ENCODE data around the gene KCNH6. TPM values are rescaled to one million over a fixed set of nuclear protein-coding genes. Genes with fewer than 3 reads are reported as not detected.

The KCNH6 gene
- total RNA-seq, 4 donors from 2014 or later, result not detected

- no peak for ATAC-seq (ENCODE audit: low FRiP score)
- TF ChIP-seq CTCF (IDR thresholded peaks at IDR 0.05), result no peak
- no peak for DNase-seq (ENCODE audit: low spot score)
Observed at GRCh38 chr17:63497708-63498483, 25.3 kb upstream of the KCNH6 start.

- no peak for DNase-seq (ENCODE audit: low spot score)
- TF ChIP-seq CTCF (IDR thresholded peaks at IDR 0.05), result no peak
- ATAC-seq (ENCODE audit: low FRiP score), result no peak
Observed at GRCh38 chr17:63498626-63499195, 24.4 kb upstream of the KCNH6 start.

GRCh38 chr17:63500543-63501390 is 22.4 kb upstream of the KCNH6 start:
- TF ChIP-seq CTCF (IDR thresholded peaks at IDR 0.05), result no peak
- no peak for ATAC-seq (ENCODE audit: low FRiP score)
- DNase-seq (ENCODE audit: low spot score), result no peak

GRCh38 chr17:63503341-63503705 is 19.8 kb upstream of the KCNH6 start:
- ATAC-seq (ENCODE audit: low FRiP score), result no peak
- TF ChIP-seq CTCF (IDR thresholded peaks at IDR 0.05), result no peak
- no peak for DNase-seq (ENCODE audit: low spot score)

- no peak for TF ChIP-seq CTCF (IDR thresholded peaks at IDR 0.05)
- no peak for ATAC-seq (ENCODE audit: low FRiP score)
Observed at GRCh38 chr17:63504261-63504660, 18.9 kb upstream of the KCNH6 start.

GRCh38 chr17:63505341-63505740 is 17.8 kb upstream of the KCNH6 start:
- no peak for TF ChIP-seq CTCF (IDR thresholded peaks at IDR 0.05)
- no peak for DNase-seq (ENCODE audit: low spot score)
- no peak for ATAC-seq (ENCODE audit: low FRiP score)

More at GRCh38 chr17:63504261-63504660, 18.9 kb upstream of the KCNH6 start:
- no peak for DNase-seq (ENCODE audit: low spot score)

Data from omental fat pad (tissue), 4 donors.